IPS DF 6.9 (cell line): ENCODE results near the gene PRCD.

ENCODE experiments used
- DNase-seq: peaks from one replicate; pipeline ENCODE4 v3.0.0-alpha.2; 2013; ENCODE audit warnings: low read depth, low spot score
- H3K27ac ChIP-seq: one replicate; pipeline ENCODE4 v1.5.1; 2013; ENCODE audit warnings: low read length, control low read depth
- H3K27me3 ChIP-seq: 2 replicates; pipeline ENCODE4 v1.6.1; 2013; ENCODE audit warnings: mild to moderate bottlenecking, low read length; ENCODE audit not compliant: control insufficient read depth, insufficient read depth
- H3K36me3 ChIP-seq: 2 replicates; pipeline ENCODE4 v1.6.1; 2013; ENCODE audit warnings: low read length; ENCODE audit not compliant: control insufficient read depth, insufficient read depth
- H3K4me1 ChIP-seq: 2 replicates; pipeline ENCODE4 v1.6.1; 2013; ENCODE audit warnings: low read length; ENCODE audit not compliant: control insufficient read depth, insufficient read depth
- H3K4me3 ChIP-seq: 2 replicates; pipeline ENCODE4 v1.5.1; 2013; ENCODE audit warnings: mild to moderate bottlenecking, low read length
- H3K9me3 ChIP-seq: 2 replicates; pipeline ENCODE4 v1.6.1; 2013; ENCODE audit warnings: low read length, inconsistent platforms; ENCODE audit not compliant: control insufficient read depth, insufficient read depth
- WGBS: extraction: QIAGEN DNeasy Blood & Tissue Kit; methylation state at CpG from one replicate; pipeline ENCODE4 v1.1.7; 2013; ENCODE audit warnings: mixed read lengths, missing lambda C conversion rate; ENCODE audit not compliant: insufficient read length, insufficient coverage; 5-methylcytosine and 5-hydroxymethylcytosine counted together

Gene PRCD

DNA sequence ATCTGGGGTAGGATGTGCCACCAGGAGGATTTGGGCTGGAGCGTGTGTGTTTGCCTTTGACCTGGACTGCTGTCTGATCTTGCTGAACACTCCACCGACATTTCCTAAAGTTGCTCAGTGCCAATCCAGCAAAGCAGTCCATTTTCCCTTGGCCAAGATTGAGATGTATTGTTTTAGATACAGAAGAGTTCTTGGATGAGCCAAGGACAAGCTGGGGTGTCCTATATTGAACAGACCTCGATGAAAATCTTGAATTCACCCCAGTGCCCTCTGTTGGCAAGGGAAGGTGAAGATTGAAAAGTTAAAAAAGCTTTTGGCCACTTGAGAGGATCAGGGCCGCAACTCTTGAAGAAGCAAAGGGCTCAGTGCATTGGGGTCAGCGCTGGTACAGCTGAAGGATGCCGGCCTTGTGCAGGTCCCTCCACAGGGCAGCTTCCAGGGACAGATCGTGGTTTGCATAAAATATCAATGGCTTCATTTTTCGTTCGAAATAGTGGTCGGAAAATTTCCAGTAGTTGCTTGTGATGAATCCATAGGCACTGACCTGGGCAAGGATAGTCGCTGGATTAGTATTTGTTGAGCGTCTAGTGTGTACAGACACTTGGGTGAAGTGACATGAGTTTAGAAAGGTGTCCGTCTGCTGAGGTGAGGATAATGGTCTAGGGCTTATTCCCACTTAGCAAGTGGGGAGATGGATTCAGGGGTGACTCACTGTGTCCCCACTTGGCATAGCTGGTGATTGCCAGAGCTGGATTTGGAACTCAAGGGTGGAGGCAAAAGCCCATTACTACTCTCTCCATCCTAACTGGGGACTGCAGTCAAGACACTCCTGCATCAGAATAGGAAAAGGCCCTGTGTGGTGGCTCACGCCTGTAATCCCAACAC lies 26.1 kb downstream of the PRCD start:
- Histone ChIP-seq H3K27me3 (no peaks in the 10 kb centered on the region), H3K9me3 (no peaks in the 10 kb centered on the region), H3K36me3 (peaks cover 21% of the 10 kb centered on the region; the same call in 1 of the 2 replicates), H3K27ac (no peak overlapping the region), H3K4me3 (no peak overlapping the region), H3K4me1 (peaks cover 3% of the 10 kb centered on the region; the same call in 1 of the 2 replicates)
- no peak for DNase-seq
- WGBS: no CpG with 5 or more reads among the region's 14 CpGs

DNA sequence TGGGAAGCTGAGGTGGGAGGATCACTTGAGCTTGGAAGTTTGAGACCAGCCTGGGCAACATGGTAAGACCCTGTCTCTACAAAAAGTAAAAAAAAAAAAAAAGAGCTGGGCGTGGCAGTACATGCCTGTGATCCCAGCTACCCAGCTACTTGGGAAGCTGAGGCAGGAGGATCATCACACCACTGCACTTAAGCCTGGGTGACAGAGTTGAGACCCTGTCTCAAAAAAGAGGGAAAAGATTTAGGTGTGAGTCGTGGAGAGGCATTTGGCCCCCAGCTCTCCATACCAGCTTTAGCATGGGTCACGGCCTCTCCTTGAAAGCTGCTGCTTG lies 26.7 kb downstream of the PRCD start:
- Histone ChIP-seq H3K9me3 (no peaks in the 10 kb centered on the region), H3K4me1 (peaks cover 3% of the 10 kb centered on the region; the same call in 1 of the 2 replicates), H3K27ac (no peak overlapping the region), H3K4me3 (no peak overlapping the region), H3K27me3 (no peaks in the 10 kb centered on the region), H3K36me3 (peaks cover 21% of the 10 kb centered on the region; the same call in 1 of the 2 replicates)
- DNase-seq: no peak
- WGBS: no CpG with 5 or more reads among the region's 3 CpGs

GRCh38 chr17:76566988-76567431 lies 27.2 kb downstream of the PRCD start:
- Histone ChIP-seq H3K27ac (no peak overlapping the region), H3K27me3 (no peaks in the 10 kb centered on the region), H3K36me3 (peaks cover 17% of the 10 kb centered on the region; the same call in 1 of the 2 replicates), H3K9me3 (no peaks in the 10 kb centered on the region), H3K4me3 (no peak overlapping the region), H3K4me1 (peaks cover 3% of the 10 kb centered on the region; the same call in 1 of the 2 replicates)
- WGBS: no CpG with 5 or more reads among the region's 5 CpGs
- no peak for DNase-seq

DNA sequence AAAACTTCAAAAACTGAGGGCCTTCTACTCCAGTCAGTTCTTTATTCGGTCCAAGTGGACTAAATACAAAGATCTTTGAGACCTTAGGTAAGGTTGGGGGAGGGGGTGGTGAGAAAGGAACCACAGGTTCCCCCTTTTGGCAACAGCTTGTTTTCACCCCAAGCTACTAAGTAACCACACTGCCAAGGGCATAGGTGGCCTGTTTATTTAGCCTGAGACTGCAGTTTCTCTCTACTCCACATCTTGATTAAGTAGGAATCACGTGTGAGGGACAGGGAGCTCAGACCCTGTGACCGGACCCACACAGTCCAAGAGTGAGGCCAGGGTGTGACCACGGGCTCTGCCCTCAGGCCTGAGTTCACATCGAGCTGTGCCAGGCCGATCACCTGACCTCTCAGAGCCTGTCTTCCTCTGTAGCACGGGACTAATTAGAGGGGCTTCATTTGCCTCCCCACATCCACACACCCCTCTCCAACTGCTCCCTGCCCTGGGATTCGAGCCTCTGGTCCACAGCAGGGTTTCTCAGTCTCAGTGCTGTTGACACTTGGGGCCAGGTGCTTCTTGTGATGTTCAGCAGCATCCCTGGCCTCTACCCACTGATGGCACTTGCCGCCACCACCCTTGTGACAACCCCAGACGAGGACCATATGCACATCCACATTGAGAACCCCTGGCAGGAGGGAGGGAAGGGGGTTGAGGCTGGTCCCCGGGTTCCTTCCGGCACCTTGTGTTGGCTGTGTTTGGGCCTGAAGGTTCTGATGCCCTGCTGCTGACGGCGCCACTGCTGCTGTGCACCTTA lies 28.0 kb downstream of the PRCD start:
- no CpG with 5 or more reads among the region's 14 CpGs for WGBS
- Histone ChIP-seq H3K9me3 (no peaks in the 10 kb centered on the region), H3K27ac (no peak overlapping the region), H3K27me3 (no peaks in the 10 kb centered on the region), H3K36me3 (peaks cover 12% of the 10 kb centered on the region; the same call in 1 of the 2 replicates), H3K4me1 (peaks cover 3% of the 10 kb centered on the region; the same call in 1 of the 2 replicates), H3K4me3 (no peak overlapping the region)
- no peak for DNase-seq

DNA sequence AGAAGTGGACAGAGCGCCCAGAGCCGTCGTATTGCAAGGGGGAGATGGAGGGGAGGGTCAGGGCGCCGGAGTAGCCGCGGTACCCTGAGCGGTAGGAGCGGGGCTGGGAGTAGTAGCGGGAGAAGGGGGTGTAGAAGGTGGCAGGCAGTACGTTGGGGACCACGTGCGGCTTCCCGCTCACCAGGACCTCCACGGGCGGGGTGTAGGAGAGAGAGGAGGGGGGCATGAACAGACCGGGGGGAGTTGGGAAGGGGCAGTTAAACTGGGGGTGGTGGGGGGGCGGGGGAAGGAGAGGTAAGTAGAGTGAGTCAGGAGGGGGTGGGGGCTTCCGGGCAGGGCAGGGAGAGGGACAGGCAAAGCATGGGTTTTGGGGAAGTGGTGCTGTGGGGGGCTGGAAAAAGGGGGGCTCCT lies 29.0 kb downstream of the PRCD start:
- Histone ChIP-seq H3K27ac (no peak overlapping the region), H3K36me3 (peaks cover 11% of the 10 kb centered on the region; the same call in 1 of the 2 replicates), H3K4me1 (peaks cover 3% of the 10 kb centered on the region; the same call in 1 of the 2 replicates), H3K4me3 (no peak overlapping the region), H3K9me3 (no peaks in the 10 kb centered on the region), H3K27me3 (no peaks in the 10 kb centered on the region)
- WGBS: no CpG with 5 or more reads among the region's 19 CpGs
- no peak for DNase-seq

DNA sequence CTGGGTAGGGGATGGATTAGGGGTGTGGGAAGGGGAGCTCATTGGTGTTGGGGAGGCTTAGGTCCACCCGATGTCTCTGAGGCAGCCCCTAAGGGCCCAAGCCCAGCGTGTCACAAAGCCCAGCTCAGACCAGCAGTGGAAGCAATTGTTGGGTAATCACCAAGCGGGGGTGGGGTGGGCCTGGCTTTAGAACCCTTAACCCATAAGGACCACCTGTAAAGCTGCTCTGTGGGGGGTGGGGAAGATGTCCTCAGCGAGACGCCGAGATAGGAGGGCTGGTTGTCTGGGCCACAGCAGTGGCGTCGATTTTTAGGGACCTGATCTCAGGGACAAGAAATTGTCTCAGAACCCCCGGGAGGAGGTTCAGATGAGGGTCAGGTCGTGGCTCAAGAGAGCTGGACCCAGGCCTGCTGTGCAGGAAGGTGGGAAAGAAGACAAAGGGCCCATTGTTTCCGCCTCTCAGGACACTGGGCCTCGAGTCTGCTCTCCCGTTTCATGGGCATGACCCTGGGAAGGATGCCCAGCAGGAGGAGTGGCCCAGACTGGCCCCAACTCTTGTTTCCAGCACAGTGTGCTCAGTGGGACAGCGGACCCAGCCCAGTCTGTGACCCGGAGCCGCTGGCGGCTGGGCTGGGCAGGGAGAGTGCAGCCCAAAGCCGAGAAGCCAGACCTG lies 29.9 kb downstream of the PRCD start:
- H3K27ac ChIP-seq: no peak overlapping the region
- H3K4me1 ChIP-seq: peaks cover 3% of the 10 kb centered on the region; the same call in 1 of the 2 replicates
- no CpG with 5 or more reads among the region's 18 CpGs for WGBS
- H3K27me3 ChIP-seq: no peaks in the 10 kb centered on the region
- no peaks in the 10 kb centered on the region for H3K9me3 ChIP-seq
- DNase-seq: no peak
- no peak overlapping the region for H3K4me3 ChIP-seq
- peaks cover 11% of the 10 kb centered on the region; the same call in 1 of the 2 replicates for H3K36me3 ChIP-seq

- peaks cover 9% of the 10 kb centered on the region; the same call in 1 of the 2 replicates for H3K36me3 ChIP-seq
- H3K4me3 ChIP-seq: no peak overlapping the region
- H3K9me3 ChIP-seq: no peaks in the 10 kb centered on the region
- H3K4me1 ChIP-seq: peaks cover 3% of the 10 kb centered on the region; the same call in 1 of the 2 replicates
- DNase-seq: no peak
- WGBS: no CpG with 5 or more reads among the region's 7 CpGs
- H3K27ac ChIP-seq: no peak overlapping the region
- H3K27me3 ChIP-seq: no peaks in the 10 kb centered on the region
These were observed 30.6 kb downstream of the PRCD start for GRCh38 chr17:76570457-76570856.

DNA sequence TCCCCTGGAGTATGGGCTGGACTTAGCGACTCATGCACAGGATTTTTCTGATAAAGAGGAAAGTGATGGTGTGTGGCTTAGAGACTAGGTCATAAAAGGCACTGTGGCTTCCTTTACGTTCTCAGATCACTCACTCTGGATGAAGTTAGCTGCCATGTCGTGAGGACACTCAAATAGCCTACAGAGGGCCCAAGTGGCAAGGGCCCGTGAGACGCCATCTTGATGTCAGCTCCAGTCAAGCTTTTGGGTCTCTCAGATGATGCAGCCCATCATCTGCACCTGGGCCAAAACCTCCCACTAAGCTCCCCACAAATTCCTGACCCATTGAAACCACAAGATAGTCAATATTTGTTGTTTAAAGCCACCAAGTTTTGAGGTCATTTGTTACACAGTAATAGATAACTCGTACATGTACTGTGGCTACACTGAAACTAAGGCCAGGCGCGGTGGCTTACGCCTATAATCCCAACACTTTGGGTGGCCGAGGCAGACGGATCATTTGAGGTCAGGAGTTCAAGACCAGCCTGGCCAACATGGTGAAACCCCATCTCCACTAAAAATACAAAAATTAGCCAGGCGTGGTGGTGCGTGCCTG lies 31.1 kb downstream of the PRCD start:
- no CpG with 5 or more reads among the region's 13 CpGs for WGBS

GRCh38 chr17:76572201-76572910 lies 32.5 kb downstream of the PRCD start:
- peaks cover 2% of the 10 kb centered on the region; the same call in 1 of the 2 replicates for H3K4me1 ChIP-seq
- no peak for DNase-seq
- no peaks in the 10 kb centered on the region; the same call in 1 of the 2 replicates for H3K27me3 ChIP-seq
- WGBS: no CpG with 5 or more reads among the region's 17 CpGs
- no peak overlapping the region for H3K4me3 ChIP-seq
- H3K36me3 ChIP-seq: no peaks in the 10 kb centered on the region
- H3K27ac ChIP-seq: no peak overlapping the region
- no peaks in the 10 kb centered on the region for H3K9me3 ChIP-seq

More for the DNA sequence above, 31.1 kb downstream of the PRCD start:
- Histone ChIP-seq H3K4me3 (no peak overlapping the region), H3K36me3 (peaks cover 4% of the 10 kb centered on the region; the same call in 1 of the 2 replicates), H3K27ac (no peak overlapping the region), H3K9me3 (no peaks in the 10 kb centered on the region), H3K4me1 (peaks cover 3% of the 10 kb centered on the region; the same call in 1 of the 2 replicates), H3K27me3 (no peaks in the 10 kb centered on the region)
- no peak for DNase-seq
